GM18867 (cell line): ENCODE data around the gene SINHCAF.

Experiments used
- ATAC-seq: cut with Tn5 transposase; IDR thresholded peaks from one replicate; pipeline ENCODE4 v1.9.1; 2021; ENCODE audit warnings: mild to moderate bottlenecking, moderate library complexity; ENCODE audit not compliant: unreplicated experiment

SINHCAF gene

GRCh38 chr12:31235868-31236395, 90.0 kb downstream of the SINHCAF start:
- ATAC-seq, result no peak

- ATAC-seq, result no peak
These were observed 90.7 kb downstream of the SINHCAF start for GRCh38 chr12:31234955-31235867.

- ATAC-seq, result no peak
These were observed 91.7 kb downstream of the SINHCAF start for GRCh38 chr12:31234053-31234840.

DNA sequence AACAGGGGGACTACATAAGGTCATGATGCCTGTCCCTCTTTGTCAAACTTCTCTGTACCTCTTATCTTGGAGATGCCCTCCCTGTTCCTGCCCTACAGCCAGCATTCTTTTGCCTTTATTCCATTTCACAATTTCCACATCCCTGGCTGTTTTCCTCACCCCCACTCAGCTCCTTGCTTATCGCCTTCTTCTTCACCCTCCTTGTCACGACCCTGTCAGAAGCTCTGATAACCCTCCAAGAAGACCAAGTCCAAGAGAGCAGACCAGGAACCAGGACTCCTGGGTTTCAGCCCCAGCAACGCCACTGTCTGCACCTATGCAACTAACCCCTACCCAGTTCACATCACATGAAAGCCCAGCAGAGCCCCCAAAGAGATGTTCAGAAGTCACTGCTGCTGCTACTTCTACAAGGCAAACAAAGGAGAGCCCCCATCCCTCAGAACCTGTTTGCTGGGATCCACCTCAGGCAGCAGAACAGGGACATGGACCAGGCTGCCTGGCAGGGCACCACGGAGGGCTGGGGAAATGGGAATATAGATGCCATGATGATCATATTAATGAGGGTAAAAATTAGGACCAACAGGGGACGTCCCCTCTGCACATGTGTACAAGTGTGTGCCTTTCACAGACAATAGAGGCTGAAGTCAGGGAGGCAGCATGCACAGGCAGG, 92.8 kb downstream of the SINHCAF start:
- ATAC-seq, result no peak

DNA sequence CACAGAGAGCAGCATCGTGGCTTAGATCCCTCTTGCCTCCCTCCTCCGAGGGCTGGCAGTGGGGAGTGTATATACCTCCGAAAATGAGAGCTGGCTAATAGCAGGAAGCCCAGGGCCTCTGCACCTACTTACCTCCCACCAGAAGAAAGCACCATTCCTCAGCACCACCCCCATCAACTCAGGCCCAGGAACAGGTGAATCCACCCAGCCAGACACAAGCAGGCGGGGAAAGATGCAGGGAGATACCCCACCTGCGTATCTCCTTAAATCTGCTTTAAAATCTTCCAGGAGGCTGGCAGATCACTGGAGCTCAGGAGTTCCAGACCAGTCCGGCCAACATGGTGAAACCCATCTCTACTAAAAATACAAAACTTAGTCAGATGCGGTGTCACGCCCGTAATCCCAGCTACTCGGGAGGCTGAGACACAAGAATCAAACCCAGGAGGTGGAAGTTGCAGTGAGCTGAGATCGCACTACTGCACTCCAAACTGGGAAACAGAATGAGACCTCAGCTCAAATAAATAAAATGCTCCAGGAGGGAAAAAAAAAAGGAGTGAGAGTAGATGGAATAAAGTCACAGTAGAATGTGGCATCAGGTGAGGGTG, 93.5 kb downstream of the SINHCAF start:
- ATAC-seq, result no peak

- ATAC-seq, result no peak
These were observed 94.2 kb downstream of the SINHCAF start for GRCh38 chr12:31231611-31232360.
